Measurements from ENCODE around the gene TPPP2. TPM values are rescaled to one million over a fixed set of nuclear protein-coding genes. Genes with fewer than 3 reads are reported as not detected.

The TPPP2 gene
- total and polyA plus RNA-seq, 9 of the 15 experiments (the other 6 are each of a cell fraction or from before 2014, with no cell fraction given), result 0.18 TPM; not detected in 8

DNA sequence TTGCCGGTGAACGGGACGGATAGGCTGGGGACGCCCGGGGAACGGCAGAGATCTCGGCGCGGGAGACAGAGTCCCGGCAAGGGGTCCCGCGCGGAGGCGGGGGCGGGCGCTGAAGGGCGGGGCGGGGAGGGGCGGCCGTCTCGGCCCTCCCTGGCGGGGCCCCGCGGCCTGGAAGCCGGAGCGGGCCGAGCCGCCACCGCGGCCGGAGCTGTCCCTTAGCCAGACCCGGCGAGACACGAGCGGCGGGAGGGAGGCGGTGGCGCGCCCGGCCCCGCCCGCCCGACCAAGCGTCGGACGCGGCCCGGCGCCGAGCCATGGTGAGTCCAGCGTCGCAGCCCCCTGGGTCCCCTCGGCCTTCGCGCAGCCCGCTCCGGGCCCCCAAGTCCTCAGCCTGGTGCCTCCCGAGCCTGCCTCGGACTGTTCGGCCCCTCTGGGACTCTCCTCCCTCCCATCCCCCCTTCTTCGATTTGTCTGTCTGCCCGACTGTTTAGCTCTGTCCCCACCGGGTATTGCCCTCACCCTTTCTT is 40.1 kb downstream of the TPPP2 start, which contains the start of gene ARHGEF40 (continued):
- TF ChIP-seq BRCA1 (IDR thresholded peaks at IDR 0.05) (no peak), BRCA1 (CRISPR knock-in tag; IDR thresholded peaks at IDR 0.05) (no peak), FIP1L1 (IDR thresholded peaks at IDR 0.05; ENCODE audit: low read depth, low read length, poor library complexity, severe bottlenecking) (no peak), FOS (IDR thresholded peaks at IDR 0.05; ENCODE audit: extremely low read depth, insufficient read length) (no peak), BMI1 (IDR thresholded peaks at IDR 0.05; ENCODE audit: low read length) (no peak), ZFX (CRISPR knock-in tag; IDR thresholded peaks at IDR 0.05) (peak; percentile 41; the same call in 1 of the 2 replicates), JUN (IDR thresholded peaks at IDR 0.05; ENCODE audit: borderline replicate concordance, low read depth, low read length) (no peak), JUN (CRISPR knock-in tag; IDR thresholded peaks at IDR 0.05; ENCODE audit: borderline replicate concordance) (no peak), ZNF512 (tag; IDR thresholded peaks at IDR 0.05) (peak; percentile 61), C11orf30 (IDR thresholded peaks at IDR 0.05; ENCODE audit: low read depth) (no peak), RNF2 (IDR thresholded peaks at IDR 0.05) (no peak), SRSF1 (IDR thresholded peaks at IDR 0.05; ENCODE audit: low read depth, low read length) (no peak), HMGN3 (IDR thresholded peaks at IDR 0.05; ENCODE audit: borderline replicate concordance, extremely low read depth, insufficient read length, low read depth, low read length) (no peak), DNMT1 (IDR thresholded peaks at IDR 0.05) (no peak), ATF7 (IDR thresholded peaks at IDR 0.05) (no peak), RCOR1 (IDR thresholded peaks at IDR 0.05; ENCODE audit: borderline replicate concordance in 1 of 2, low read depth in 2 of 2, low read length in 2 of 2) (no peak), NFIX (CRISPR knock-in tag; IDR thresholded peaks at IDR 0.05; ENCODE audit: low read depth) (no peak)
- TF ChIP-seq, protein P1, sequence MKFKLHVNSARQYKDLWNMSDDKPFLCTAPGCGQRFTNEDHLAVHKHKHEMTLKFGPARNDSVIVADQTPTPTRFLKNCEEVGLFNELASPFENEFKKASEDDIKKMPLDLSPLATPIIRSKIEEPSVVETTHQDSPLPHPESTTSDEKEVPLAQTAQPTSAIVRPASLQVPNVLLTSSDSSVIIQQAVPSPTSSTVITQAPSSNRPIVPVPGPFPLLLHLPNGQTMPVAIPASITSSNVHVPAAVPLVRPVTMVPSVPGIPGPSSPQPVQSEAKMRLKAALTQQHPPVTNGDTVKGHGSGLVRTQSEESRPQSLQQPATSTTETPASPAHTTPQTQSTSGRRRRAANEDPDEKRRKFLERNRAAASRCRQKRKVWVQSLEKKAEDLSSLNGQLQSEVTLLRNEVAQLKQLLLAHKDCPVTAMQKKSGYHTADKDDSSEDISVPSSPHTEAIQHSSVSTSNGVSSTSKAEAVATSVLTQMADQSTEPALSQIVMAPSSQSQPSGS (CRISPR knock-in tag; IDR thresholded peaks at IDR 0.05), result no peak
- TF ChIP-seq, protein P2, sequence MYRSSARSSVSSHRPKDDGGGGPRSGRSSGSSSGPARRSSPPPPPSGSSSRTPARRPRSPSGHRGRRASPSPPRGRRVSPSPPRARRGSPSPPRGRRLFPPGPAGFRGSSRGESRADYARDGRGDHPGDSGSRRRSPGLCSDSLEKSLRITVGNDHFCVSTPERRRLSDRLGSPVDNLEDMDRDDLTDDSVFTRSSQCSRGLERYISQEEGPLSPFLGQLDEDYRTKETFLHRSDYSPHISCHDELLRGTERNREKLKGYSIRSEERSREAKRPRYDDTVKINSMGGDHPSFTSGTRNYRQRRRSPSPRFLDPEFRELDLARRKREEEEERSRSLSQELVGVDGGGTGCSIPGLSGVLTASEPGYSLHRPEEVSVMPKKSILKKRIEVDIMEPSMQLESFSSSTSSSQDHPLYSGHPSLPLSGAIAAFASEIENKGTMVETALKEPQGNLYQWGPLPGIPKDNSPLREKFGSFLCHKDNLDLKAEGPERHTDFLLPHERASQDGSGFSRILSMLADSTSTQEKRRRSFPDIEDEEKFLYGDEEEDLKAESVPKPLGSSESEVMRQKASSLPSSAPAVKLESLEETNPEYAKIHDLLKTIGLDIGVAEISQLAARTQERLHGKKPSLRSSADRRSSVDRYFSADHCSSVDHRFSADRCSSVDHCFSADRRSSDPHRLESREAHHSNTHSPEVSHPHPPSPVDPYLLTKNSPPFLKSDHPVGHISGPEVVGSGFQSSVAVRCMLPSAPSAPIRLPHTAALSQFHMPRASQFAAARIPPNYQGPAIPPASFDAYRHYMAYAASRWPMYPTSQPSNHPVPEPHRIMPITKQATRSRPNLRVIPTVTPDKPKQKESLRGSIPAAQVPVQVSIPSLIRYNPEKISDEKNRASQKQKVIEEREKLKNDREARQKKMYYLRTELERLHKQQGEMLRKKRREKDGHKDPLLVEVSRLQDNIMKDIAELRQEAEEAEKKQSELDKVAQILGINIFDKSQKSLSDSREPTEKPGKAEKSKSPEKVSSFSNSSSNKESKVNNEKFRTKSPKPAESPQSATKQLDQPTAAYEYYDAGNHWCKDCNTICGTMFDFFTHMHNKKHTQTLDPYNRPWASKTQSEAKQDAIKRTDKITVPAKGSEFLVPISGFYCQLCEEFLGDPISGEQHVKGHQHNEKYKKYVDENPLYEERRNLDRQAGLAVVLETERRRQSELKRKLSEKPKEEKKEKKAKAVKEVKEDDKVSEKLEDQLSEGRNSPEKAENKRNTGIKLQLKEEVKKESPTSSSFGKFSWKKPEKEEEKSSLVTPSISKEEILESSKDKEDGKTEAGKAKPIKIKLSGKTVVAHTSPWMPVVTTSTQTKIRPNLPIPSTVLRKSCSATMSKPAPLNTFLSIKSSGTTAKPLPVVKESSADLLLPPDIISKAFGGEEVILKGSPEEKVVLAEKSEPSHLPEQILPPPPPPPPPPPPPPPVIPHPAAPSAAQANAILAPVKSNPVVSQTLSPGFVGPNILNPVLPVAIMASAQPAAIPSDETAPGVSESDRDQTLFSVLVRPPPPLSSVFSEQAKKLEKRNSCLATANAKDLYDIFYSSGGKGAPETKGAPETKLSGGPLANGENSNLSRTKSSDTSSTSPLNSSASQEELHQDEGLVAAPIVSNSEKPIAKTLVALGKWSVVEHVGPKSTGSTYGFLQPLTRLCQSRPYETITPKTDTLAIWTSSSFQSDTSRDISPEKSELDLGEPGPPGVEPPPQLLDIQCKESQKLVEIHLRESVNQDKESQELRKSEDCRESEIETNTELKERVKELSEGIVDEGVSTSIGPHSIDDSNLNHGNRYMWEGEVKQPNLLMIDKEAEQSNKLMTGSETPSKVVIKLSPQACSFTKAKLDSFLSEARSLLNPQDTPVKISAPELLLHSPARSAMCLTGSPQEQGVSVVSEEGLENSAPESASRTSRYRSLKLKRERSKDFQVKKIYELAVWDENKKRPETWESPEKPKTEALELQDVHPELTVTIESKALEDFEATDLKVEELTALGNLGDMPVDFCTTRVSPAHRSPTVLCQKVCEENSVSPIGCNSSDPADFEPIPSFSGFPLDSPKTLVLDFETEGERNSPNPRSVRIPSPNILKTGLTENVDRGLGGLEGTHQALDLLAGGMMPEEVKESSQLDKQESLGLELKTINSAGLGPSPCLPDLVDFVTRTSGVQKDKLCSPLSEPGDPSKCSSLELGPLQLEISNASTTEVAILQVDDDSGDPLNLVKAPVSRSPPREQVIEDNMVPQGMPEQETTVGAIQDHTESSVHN (IDR thresholded peaks at IDR 0.05; ENCODE audit: borderline replicate concordance in 1 of 2, low read depth in 1 of 2), result no peak

All from K562 (cell line).